ENCODE data around the gene CD2BP2. TPM values are rescaled to one million over a fixed set of nuclear protein-coding genes. Genes with fewer than 3 reads are reported as not detected.
A peak's percentile ranks its signal among the peaks of the same experiment; 100 is the strongest.

Gene CD2BP2
- total RNA-seq, 2 experiments from 2014 or later: 71.3 to 72.5 TPM

DNA sequence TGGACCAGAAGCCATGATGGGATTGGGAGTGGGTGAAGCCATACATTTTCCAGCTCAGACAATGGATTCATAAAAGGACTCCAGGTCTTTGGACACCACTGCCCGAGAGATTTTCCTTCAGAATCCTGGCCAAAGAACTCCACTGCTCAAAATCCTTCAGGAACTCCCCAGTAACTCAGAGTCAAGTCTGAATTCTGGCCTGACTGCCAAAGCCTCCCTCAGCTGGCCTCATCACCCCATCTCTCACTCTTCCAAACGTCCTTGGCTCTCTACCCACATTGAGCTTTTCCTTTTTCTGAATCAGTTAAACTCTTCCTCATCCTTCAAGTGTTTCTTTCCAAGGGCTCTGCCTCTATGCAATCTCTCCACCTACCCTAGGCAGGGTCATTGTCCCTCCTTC lies 28.4 kb upstream of the CD2BP2 start:
- Mint-ChIP-seq H3K36me3 (peaks cover 22% of the 10 kb centered on the region), H3K4me1 (peaks cover 31% of the 10 kb centered on the region), H3K27me3 (no peaks in the 10 kb centered on the region), H3K4me3 (peak overlapping the region; percentile 93), H3K27ac (peak overlapping the region; percentile 98), H3K9me3 (peaks cover 2% of the 10 kb centered on the region)
- DNase-seq (no peak), ATAC-seq (ENCODE audit: low read depth) (no peak)
- POLR2A ChIA-PET: interaction anchor here (1.0 to 8.3 kb wide), 12 partner anchors 10 to 294 kb away, joined by 3 to 74 read pairs (median 8); partner anchors contain the start of genes CORO1A, TBC1D10B, TBX6 and ZNF48

- peaks cover 2% of the 10 kb centered on the region for H3K9me3 Mint-ChIP-seq
- peaks cover 35% of the 10 kb centered on the region for H3K4me1 Mint-ChIP-seq
- H3K36me3 Mint-ChIP-seq: peaks cover 25% of the 10 kb centered on the region
- no peaks in the 10 kb centered on the region for H3K27me3 Mint-ChIP-seq
- ATAC-seq (ENCODE audit: low read depth) (peak; percentile 46), DNase-seq (peak; percentile 84)
- peak within 1 kb of the TSS; percentile 93 for H3K4me3 Mint-ChIP-seq
- POLR2A ChIA-PET: interaction anchor here (0.6 to 8.3 kb wide), 28 partner anchors 8 to 1435 kb away, joined by 3 to 74 read pairs (median 4); partner anchors contain the start of genes CD2BP2, CORO1A, ITGAL and TBC1D10B
- peak within 1 kb of the TSS; percentile 98 for H3K27ac Mint-ChIP-seq
These were observed 27.2 kb upstream of the CD2BP2 start, which contains the start of gene SEPTIN1 for GRCh38 chr16:30382111-30382881. TSS of gene SEPTIN1 (minus strand) at chr16:30382561. CDS start at chr16:30382542, 19 bp downstream.

GRCh38 chr16:30381291-30382041 lies 26.4 kb upstream of the CD2BP2 start:
- DNase-seq: peak; percentile 56
- ATAC-seq (ENCODE audit: low read depth): no peak
- H3K27ac Mint-ChIP-seq: peak overlapping the region; percentile 98
- no peaks in the 10 kb centered on the region for H3K27me3 Mint-ChIP-seq
- peaks cover 37% of the 10 kb centered on the region for H3K4me1 Mint-ChIP-seq
- H3K9me3 Mint-ChIP-seq: peaks cover 2% of the 10 kb centered on the region
- peak overlapping the region; percentile 93 for H3K4me3 Mint-ChIP-seq
- POLR2A ChIA-PET: interaction anchor here (1.2 to 8.3 kb wide), 10 partner anchors 11 to 279 kb away, joined by 3 to 74 read pairs (median 12); partner anchors contain the start of genes ITGAL, TBC1D10B, ZNF48 and ZNF771
- peaks cover 25% of the 10 kb centered on the region for H3K36me3 Mint-ChIP-seq

- POLR2A ChIA-PET: interaction anchor here (0.8 to 8.3 kb wide), 6 partner anchors 10 to 92 kb away, joined by 3 to 74 read pairs (median 6); partner anchors contain the start of genes ITGAL, TBC1D10B, ZNF48 and ZNF771
- DNase-seq (peak; percentile 37), ATAC-seq (ENCODE audit: low read depth) (no peak)
- peaks cover 25% of the 10 kb centered on the region for H3K36me3 Mint-ChIP-seq
- H3K4me3 Mint-ChIP-seq: peak overlapping the region; percentile 93
- peaks cover 37% of the 10 kb centered on the region for H3K4me1 Mint-ChIP-seq
- peak overlapping the region; percentile 98 for H3K27ac Mint-ChIP-seq
- H3K9me3 Mint-ChIP-seq: peaks cover 2% of the 10 kb centered on the region
- H3K27me3 Mint-ChIP-seq: no peaks in the 10 kb centered on the region
These were observed 25.7 kb upstream of the CD2BP2 start for GRCh38 chr16:30380803-30381208.

DNA sequence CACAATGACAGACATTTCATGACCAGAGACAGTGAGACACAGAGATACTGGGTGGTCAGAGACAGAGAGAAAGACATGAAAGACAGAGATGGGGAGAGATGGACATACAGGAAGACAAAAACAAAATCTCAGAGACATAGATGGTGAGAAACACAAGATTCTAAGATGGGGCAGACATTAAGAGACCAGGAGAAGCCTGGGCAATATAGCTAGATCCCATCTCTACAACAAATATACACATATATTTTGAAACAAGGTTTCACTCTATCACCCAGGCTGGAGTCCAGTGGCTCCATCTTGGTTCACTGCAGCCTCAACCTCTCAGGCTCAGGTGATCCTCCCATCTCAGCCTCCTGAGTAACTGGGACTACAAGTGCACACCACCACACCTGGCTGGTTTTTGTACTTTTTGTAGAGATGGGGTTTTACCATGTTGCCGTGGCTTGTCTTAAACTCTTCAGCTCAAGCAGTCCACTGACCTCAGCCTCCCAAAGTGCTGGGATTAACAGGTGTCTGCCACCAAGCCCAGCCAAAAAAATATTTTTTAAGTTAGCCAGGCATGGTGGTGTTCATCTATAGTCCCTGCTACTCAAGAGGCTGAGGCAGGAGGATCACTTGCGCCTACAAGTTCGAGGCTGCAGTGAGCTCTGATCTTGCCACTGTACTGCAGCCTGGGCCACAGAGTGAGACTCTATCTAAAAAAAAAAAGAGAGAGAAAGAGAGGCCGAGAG lies 25.1 kb upstream of the CD2BP2 start:
- no peaks in the 10 kb centered on the region for H3K27me3 Mint-ChIP-seq
- peak overlapping the region; percentile 98 for H3K27ac Mint-ChIP-seq
- H3K9me3 Mint-ChIP-seq: no peaks in the 10 kb centered on the region
- H3K36me3 Mint-ChIP-seq: peaks cover 25% of the 10 kb centered on the region
- H3K4me1 Mint-ChIP-seq: peaks cover 37% of the 10 kb centered on the region
- POLR2A ChIA-PET: interaction anchor here (0.7 to 8.3 kb wide), 7 partner anchors 10 to 385 kb away, joined by 3 to 74 read pairs (median 3); partner anchors contain the start of genes HIRIP3, TBC1D10B, ZNF48 and ZNF771
- no peak for DNase-seq
- peak overlapping the region; percentile 93 for H3K4me3 Mint-ChIP-seq
- no peak for ATAC-seq (ENCODE audit: low read depth)

DNA sequence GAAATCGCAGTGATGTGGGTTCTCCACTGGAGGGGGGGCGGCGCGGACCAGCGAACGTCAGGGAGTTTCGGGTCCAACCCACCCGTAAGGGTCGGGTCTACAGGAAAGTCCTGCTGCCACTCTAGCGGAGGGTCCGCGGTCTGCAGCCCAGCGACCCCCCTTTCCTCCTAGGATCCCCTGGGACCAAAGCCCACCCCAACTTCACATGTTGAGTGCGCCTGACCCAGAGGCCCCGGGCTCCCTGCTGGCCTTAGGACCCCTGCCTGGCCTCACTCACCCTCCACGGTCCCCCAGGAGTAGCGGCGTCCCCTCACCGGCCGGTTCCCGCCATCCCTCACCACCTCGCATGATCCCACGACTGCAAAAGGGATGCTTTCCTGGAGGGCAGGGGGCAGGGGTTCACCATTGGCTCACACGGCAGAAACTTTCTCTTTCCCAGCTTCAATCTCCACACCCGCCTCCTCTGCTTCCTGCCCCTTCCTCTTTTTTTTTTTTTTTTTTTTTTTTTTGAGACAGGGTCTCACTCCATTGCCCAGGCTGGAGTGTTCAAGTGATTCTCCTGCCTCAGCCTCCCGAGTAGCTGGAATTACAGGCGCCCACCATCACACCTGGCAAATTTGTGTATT lies 24.2 kb upstream of the CD2BP2 start:
- POLR2A ChIA-PET: interaction anchor here (0.7 to 8.3 kb wide), 3 partner anchors 11 to 384 kb away, joined by 3 to 74 read pairs (median 6); partner anchors contain the start of genes HIRIP3 and ZNF48
- peaks cover 25% of the 10 kb centered on the region for H3K36me3 Mint-ChIP-seq
- no peaks in the 10 kb centered on the region for H3K27me3 Mint-ChIP-seq
- DNase-seq: no peak
- H3K4me1 Mint-ChIP-seq: peaks cover 37% of the 10 kb centered on the region
- H3K9me3 Mint-ChIP-seq: no peaks in the 10 kb centered on the region
- no peak for ATAC-seq (ENCODE audit: low read depth)
- peak overlapping the region; percentile 93 for H3K4me3 Mint-ChIP-seq
- peak overlapping the region; percentile 98 for H3K27ac Mint-ChIP-seq

- Mint-ChIP-seq H3K36me3 (peaks cover 22% of the 10 kb centered on the region), H3K9me3 (no peaks in the 10 kb centered on the region), H3K4me1 (peaks cover 33% of the 10 kb centered on the region)
These were observed 23.4 kb upstream of the CD2BP2 start for GRCh38 chr16:30378236-30379157.

DNA sequence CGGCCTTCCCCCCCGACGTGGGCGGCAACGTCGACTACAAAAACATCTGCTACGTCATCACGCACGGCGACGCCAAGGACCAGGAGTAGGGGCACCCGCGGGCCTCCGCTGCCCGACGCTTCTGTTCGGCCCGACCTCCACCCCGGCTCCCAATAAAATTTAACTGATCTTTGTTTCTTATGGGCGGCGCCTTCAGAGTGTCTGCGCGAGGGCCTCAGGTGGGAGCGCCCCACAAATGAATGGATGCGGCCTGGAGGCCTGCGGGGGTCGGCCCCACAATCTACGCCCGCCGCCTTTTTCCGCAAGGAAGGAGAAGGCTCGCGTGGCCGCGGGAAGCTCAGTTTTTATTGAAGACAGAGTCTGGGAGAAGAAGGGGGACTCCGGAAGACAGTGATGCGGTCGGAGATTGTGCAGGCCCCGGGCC lies 22.7 kb upstream of the CD2BP2 start:
- H3K4me3 Mint-ChIP-seq: peak overlapping the region; percentile 93
- peaks cover 22% of the 10 kb centered on the region for H3K36me3 Mint-ChIP-seq
- H3K9me3 Mint-ChIP-seq: no peaks in the 10 kb centered on the region
- DNase-seq (peak; percentile 83), ATAC-seq (ENCODE audit: low read depth) (peak; percentile 24)
- POLR2A ChIA-PET: interaction anchor here (0.6 to 8.3 kb wide), 9 partner anchors 9 to 302 kb away, joined by 3 to 74 read pairs (median 5); partner anchors contain the start of genes PPP4C, ZNF48 and ZNF771
- peaks cover 31% of the 10 kb centered on the region for H3K4me1 Mint-ChIP-seq
- no peaks in the 10 kb centered on the region for H3K27me3 Mint-ChIP-seq
- H3K27ac Mint-ChIP-seq: peak overlapping the region; percentile 98

More at GRCh38 chr16:30378236-30379157, 23.4 kb upstream of the CD2BP2 start:
- H3K27me3 Mint-ChIP-seq: no peaks in the 10 kb centered on the region
- POLR2A ChIA-PET: interaction anchor here (0.6 to 8.3 kb wide), 9 partner anchors 9 to 302 kb away, joined by 3 to 74 read pairs (median 5); partner anchors contain the start of genes PPP4C, ZNF48 and ZNF771
- H3K4me3 Mint-ChIP-seq: peak overlapping the region; percentile 93
- DNase-seq (peak; percentile 99), ATAC-seq (ENCODE audit: low read depth) (peak; percentile 80)
- H3K27ac Mint-ChIP-seq: peak overlapping the region; percentile 98

DNA sequence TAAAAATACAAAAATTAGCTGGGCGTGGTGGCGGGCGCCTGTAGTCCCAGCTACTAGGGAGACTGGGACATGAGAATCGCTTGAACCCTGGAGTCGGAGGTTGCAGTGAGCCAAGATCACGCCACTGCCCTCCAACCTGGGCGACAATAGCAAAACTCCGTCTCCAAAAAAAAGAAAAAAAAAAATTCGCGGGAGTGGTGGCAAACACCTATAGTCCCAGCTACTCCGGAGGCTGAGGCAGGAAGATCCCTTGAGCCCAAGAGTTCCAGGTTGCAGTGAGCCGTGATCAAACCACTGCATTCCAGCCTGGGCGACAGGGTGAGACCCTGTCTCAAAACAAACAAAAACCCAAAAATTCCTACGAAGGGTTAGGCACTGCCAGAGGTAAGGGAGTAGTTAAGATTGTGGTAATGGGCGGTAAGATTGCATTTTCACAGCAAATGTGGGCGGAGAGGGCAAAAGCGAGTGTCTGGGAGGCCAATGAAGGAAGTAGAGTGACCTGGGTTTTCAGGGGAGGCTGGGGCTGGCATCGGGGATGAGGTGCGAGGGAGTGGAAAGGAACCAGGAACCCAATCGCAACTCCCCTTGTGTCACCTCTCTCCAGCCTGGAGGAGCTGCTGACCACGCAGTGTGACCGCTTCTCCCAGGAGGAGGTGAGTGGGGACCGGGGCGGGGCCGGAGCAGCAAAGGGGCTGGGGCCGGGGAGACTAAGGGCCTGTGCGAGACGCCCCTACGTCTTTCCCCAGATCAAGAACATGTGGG lies 22.1 kb upstream of the CD2BP2 start:
- DNase-seq: no peak
- peak overlapping the region; percentile 93 for H3K4me3 Mint-ChIP-seq
- no peaks in the 10 kb centered on the region for H3K9me3 Mint-ChIP-seq
- H3K27me3 Mint-ChIP-seq: no peaks in the 10 kb centered on the region
- POLR2A ChIA-PET: interaction anchor here (0.6 to 8.3 kb wide), 7 partner anchors 8 to 191 kb away, joined by 3 to 74 read pairs (median 5); partner anchors contain the start of genes ZNF48 and ZNF771
- H3K4me1 Mint-ChIP-seq: peaks cover 29% of the 10 kb centered on the region
- peaks cover 22% of the 10 kb centered on the region for H3K36me3 Mint-ChIP-seq
- peak overlapping the region; percentile 98 for H3K27ac Mint-ChIP-seq
- ATAC-seq (ENCODE audit: low read depth): no peak

GRCh38 chr16:30376461-30376902 lies 21.4 kb upstream of the CD2BP2 start:
- Mint-ChIP-seq H3K27me3 (no peaks in the 10 kb centered on the region), H3K36me3 (peaks cover 22% of the 10 kb centered on the region), H3K4me3 (no peak overlapping the region), H3K4me1 (peaks cover 32% of the 10 kb centered on the region), H3K9me3 (no peaks in the 10 kb centered on the region), H3K27ac (peak overlapping the region; percentile 98)
- ATAC-seq (ENCODE audit: low read depth) (no peak), DNase-seq (no peak)
- POLR2A ChIA-PET: interaction anchor here (2.1 kb wide), 1 partner anchor 30 kb away, joined by 13 read pairs; the partner anchor contains the start of gene ZNF771

Data from activated naive CD8-positive, alpha-beta T cell treated with anti-CD3 and anti-CD28 coated beads, Interleukin-2, amount 10 ng/mL, durations not matched to agents 7 days and 5 days (primary cell).